IMR-90 (cell line): ENCODE results near the gene CBX3. TPM values are rescaled to one million over a fixed set of nuclear protein-coding genes. Genes with fewer than 3 reads are reported as not detected.

Source experiments
- ATAC-seq: fragments of 200-7000 bp; cut with Tn5 transposase; 2 replicates; pipeline ENCODE4 v1.9.1; 2020; ENCODE audit warnings: low read depth, mild to moderate bottlenecking, moderate library complexity
- BruUV-seq: library from RNA; stranded (reverse); fragments of 400-500 nt; replicated peaks from 2 replicates; lab custom pipeline; 2021; lab: Mats Ljungman, UMichigan
- CTCF ChIA-PET: fragments of 300-600 bp; formaldehyde crosslinking; extraction: SDS; loops from one replicate; lab custom pipeline; 2021; ENCODE audit warnings: antibody characterized with exemption; lab: Yijun Ruan, JAX
- POLR2A ChIA-PET: fragments of 300-600 bp; sonication (Branson Sonifier 250); formaldehyde crosslinking; loops from one replicate; lab custom pipeline; 2022; ENCODE audit warnings: antibody characterized with exemption; ENCODE audit not compliant: unreplicated experiment; lab: Charles Lee
- DNase-seq: peaks from one replicate; pipeline ENCODE4 v3.0.0; 2013
- H2AFZ ChIP-seq: replicated peaks from 2 replicates; pipeline ENCODE3; 2013; ENCODE audit warnings: low read length, mild to moderate bottlenecking; ENCODE audit not compliant: poor library complexity
- H2AK5ac ChIP-seq: 2 replicates; pipeline ENCODE4 v1.6.1; 2013; ENCODE audit warnings: low read depth, low read length, inconsistent platforms
- H2AK9ac ChIP-seq: replicated peaks from 2 replicates; pipeline ENCODE3; 2013; ENCODE audit warnings: mild to moderate bottlenecking, low read depth, low read length, moderate library complexity; ENCODE audit not compliant: poor library complexity
- H2BK120ac ChIP-seq: 2 replicates; pipeline ENCODE4 v1.6.1; 2013; ENCODE audit warnings: low read depth, low read length, inconsistent platforms
- H2BK15ac ChIP-seq: 3 replicates; pipeline ENCODE4 v1.6.1; 2013; ENCODE audit warnings: low read depth, low read length, inconsistent platforms
- H2BK20ac ChIP-seq: 2 replicates; pipeline ENCODE4 v1.6.1; 2013; ENCODE audit warnings: low read depth, mild to moderate bottlenecking, inconsistent platforms, low read length, moderate library complexity
- H2BK5ac ChIP-seq: 2 replicates; pipeline ENCODE4 v1.6.1; 2013; ENCODE audit warnings: mild to moderate bottlenecking, low read depth, low read length, inconsistent platforms; ENCODE audit not compliant: poor library complexity, severe bottlenecking
- H3K14ac ChIP-seq: replicated peaks from 2 replicates; pipeline ENCODE4 v1.6.1; 2013; ENCODE audit warnings: low read depth, low read length, inconsistent platforms
- H3K18ac ChIP-seq: 2 replicates; pipeline ENCODE4 v1.6.1; 2013; ENCODE audit warnings: low read depth, low read length, control low read depth
- H3K23ac ChIP-seq: 2 replicates; pipeline ENCODE4 v1.6.1; 2013; ENCODE audit warnings: low read depth, low read length, inconsistent platforms
- H3K27ac ChIP-seq: 2 replicates; pipeline ENCODE4 v1.5.1; 2013; ENCODE audit warnings: mild to moderate bottlenecking, control low read depth, low read length; ENCODE audit not compliant: insufficient read depth
- H3K27me3 ChIP-seq: 2 replicates; pipeline ENCODE4 v1.6.1; 2013; ENCODE audit warnings: low read length; ENCODE audit not compliant: control insufficient read depth, insufficient read depth
- H3K36me3 ChIP-seq: 2 replicates; pipeline ENCODE4 v1.6.1; 2013; ENCODE audit warnings: low read length, mixed read lengths; ENCODE audit not compliant: control insufficient read depth, insufficient read depth
- H3K4ac ChIP-seq: 2 replicates; pipeline ENCODE4 v1.6.1; 2013; ENCODE audit warnings: low read depth, low read length, inconsistent platforms
- H3K4me1 ChIP-seq: 2 replicates; pipeline ENCODE4 v1.6.1; 2013; ENCODE audit warnings: low read length, mixed read lengths; ENCODE audit not compliant: control insufficient read depth, insufficient read depth
- H3K4me2 ChIP-seq: 2 replicates; pipeline ENCODE4 v1.6.1; 2013; ENCODE audit warnings: low read depth, mild to moderate bottlenecking, control low read depth, low read length, moderate library complexity
- H3K4me3 ChIP-seq: 2 replicates; pipeline ENCODE4 v1.5.1; 2013; ENCODE audit warnings: low read depth, mild to moderate bottlenecking, control low read depth, low read length, moderate library complexity; ENCODE audit not compliant: insufficient read depth
- H3K56ac ChIP-seq: 2 replicates; pipeline ENCODE4 v1.6.1; 2013; ENCODE audit warnings: low read length, inconsistent platforms; ENCODE audit not compliant: insufficient read depth; ENCODE audit errors: extremely low read depth
- H3K79me1 ChIP-seq, 2 experiments: 2 replicates each; pipeline ENCODE4 v1.6.1; 2013; ENCODE audit warnings: low read length in 2 of 2, inconsistent platforms in 1 of 2, low read depth in 1 of 2
- H3K9ac ChIP-seq: 2 replicates; pipeline ENCODE4 v1.6.1; 2013; ENCODE audit warnings: low read depth, low read length, control low read depth
- H3K9me1 ChIP-seq: 2 replicates; pipeline ENCODE4 v1.6.1; 2013; ENCODE audit warnings: low read length, inconsistent platforms; ENCODE audit not compliant: insufficient read depth
- H3K9me3 ChIP-seq: 2 replicates; pipeline ENCODE4 v1.6.1; 2013; ENCODE audit warnings: low read length; ENCODE audit not compliant: control insufficient read depth, insufficient read depth
- H4K20me1 ChIP-seq: 2 replicates; pipeline ENCODE4 v1.6.1; 2013; ENCODE audit warnings: low read length, inconsistent platforms; ENCODE audit not compliant: insufficient read depth
- H4K5ac ChIP-seq: 2 replicates; pipeline ENCODE4 v1.6.1; 2013; ENCODE audit warnings: mild to moderate bottlenecking, low read depth, low read length, control low read depth
- H4K8ac ChIP-seq, 2 experiments: 2 replicates each; pipeline ENCODE4 v1.6.1; 2013; ENCODE audit warnings: low read depth in 2 of 2, low read length in 2 of 2, control low read depth in 1 of 2, inconsistent platforms in 1 of 2
- H4K91ac ChIP-seq: 2 replicates; pipeline ENCODE4 v1.6.1; 2013; ENCODE audit warnings: low read depth, low read length, inconsistent platforms; ENCODE audit not compliant: insufficient read depth
- MAZ ChIP-seq: IDR thresholded peaks from 2 replicates; pipeline ENCODE4 v1.6.1; 2012; ENCODE audit warnings: low read depth, mild to moderate bottlenecking, low read length, improper control_type of control experiment, moderate library complexity, borderline replicate concordance
- POLR2A ChIP-seq: IDR thresholded peaks from 2 replicates; pipeline ENCODE4 v1.6.1; 2012; ENCODE audit warnings: mild to moderate bottlenecking, low read depth, low read length
- WGBS, 2 experiments: methylation state at CpG; one replicate each; pipeline versions ENCODE4 v1.1.5 to v1.1.7; 2013; ENCODE audit warnings: missing lambda C conversion rate in 2 of 2; ENCODE audit not compliant: insufficient read length in 1 of 2; ENCODE audit errors: extremely low coverage in 2 of 2; 5-methylcytosine and 5-hydroxymethylcytosine counted together
- dilution Hi-C: fragments of 300-500 bp; cut with HindIII; formaldehyde crosslinking; loops from one replicate; pipeline ENCODE4 v1.14.3; 2018; ENCODE audit warnings: low sequenced_read_pairs; ENCODE audit not compliant: unreplicated experiment
- in situ Hi-C: fragments of 300-500 bp; cut with MboI; formaldehyde crosslinking; loops from 3 replicates; pipeline ENCODE4 v1.14.3; 2019; ENCODE audit warnings: low sequenced_read_pairs, inconsistent platforms, mixed read lengths
- intact Hi-C: fragments of 100-400 bp; cut with micrococcal nuclease; formaldehyde crosslinking; loops from 2 replicates; pipeline ENCODE4 v1.10.0; 2022
- polyA plus RNA-seq, 3 experiments: library from polyadenylated mRNA; depleted of rRNA; stranded (reverse); fragments of >200 nt; gene quantifications; 2 replicates each; pipeline ENCODE4 v1.2.3, GENCODE V29; 2012; ENCODE audit warnings: low replicate concordance in 1 of 3
- total RNA-seq: library from RNA; depleted of rRNA; stranded (reverse); fragments of >200 nt; gene quantifications from 2 replicates; pipeline ENCODE4 v1.2.3, GENCODE V29; 2012

The CBX3 gene
- total and polyA plus RNA-seq, 2 of the 4 experiments (the other 2 are of a cell fraction), result 38.2 to 76.5 TPM

DNA sequence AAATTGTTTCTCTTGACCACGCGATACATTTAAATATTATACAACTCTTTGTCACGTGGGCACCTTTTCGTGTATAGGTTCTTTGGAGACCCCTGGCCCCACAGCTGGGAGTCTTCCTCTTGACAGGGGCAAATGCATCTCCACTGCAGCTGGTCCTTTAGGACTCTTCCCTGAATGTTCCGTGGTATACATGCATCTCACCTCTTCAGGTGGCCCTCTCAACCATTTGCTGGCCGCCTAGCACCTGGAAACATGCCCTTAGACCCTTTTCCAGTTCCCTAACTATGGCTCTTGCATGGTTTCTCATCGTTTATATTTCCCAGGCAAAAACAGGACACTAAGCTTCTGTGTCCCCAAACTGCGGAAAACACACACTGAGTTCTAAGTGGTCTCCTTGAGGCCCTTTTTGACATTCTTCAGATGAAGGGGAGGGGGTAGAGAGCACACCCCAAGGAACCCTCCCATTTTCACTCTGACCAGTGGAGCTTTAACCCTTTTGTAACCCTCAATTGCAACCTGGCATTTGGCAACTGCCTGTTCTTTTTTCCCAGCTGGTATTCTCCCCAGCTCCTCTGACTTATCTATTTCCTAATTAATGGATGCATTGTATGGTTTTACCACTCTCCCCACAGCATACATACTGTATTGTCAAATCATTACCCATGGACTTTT lies 21.6 kb upstream of the CBX3 start:
- H3K79me1 ChIP-seq, result no peaks in the 10 kb centered on the region
- no TSS peak for BruUV-seq
- H2AK5ac ChIP-seq, result no peak overlapping the region
- WGBS, 2 experiments, result no CpG with 5 or more reads among the region's 8 CpGs
- in situ Hi-C loops, result no loop called here
- H3K9ac ChIP-seq, result no peak overlapping the region
- H3K27ac ChIP-seq, result no peak overlapping the region
- CTCF ChIA-PET, result interaction anchor here (0.6 kb wide), 1 partner anchor 1226 kb away, joined by 3 read pairs; no protein-coding TSS in a partner anchor
- peaks cover 15% of the 10 kb centered on the region for H4K20me1 ChIP-seq
- dilution Hi-C loops, result no loop called here
- H3K18ac ChIP-seq, result no peak overlapping the region
- H3K4me2 ChIP-seq, result no peak overlapping the region
- no peak overlapping the region for H2AK9ac ChIP-seq
- no peak overlapping the region for H4K8ac ChIP-seq
- DNase-seq (no peak), ATAC-seq (0 out of 2 replicates have a peak, but pooled peaks have one; percentile 5)
- no peak overlapping the region for H3K56ac ChIP-seq
- no peak overlapping the region for H2BK5ac ChIP-seq
- no peak overlapping the region for H3K23ac ChIP-seq
- no peaks in the 10 kb centered on the region for H3K4me1 ChIP-seq
- no peak overlapping the region for H2AFZ ChIP-seq
- H3K14ac ChIP-seq, result no peak overlapping the region
- no peaks in the 10 kb centered on the region for H3K9me3 ChIP-seq
- no peak overlapping the region for H4K91ac ChIP-seq
- POLR2A ChIA-PET, result interaction anchor here (1.1 kb wide), 1 partner anchor 9 kb away, joined by 4 read pairs; no protein-coding TSS in a partner anchor
- no peak overlapping the region for H4K5ac ChIP-seq
- H3K4me3 ChIP-seq, result no peak overlapping the region
- H3K9me1 ChIP-seq, result no peaks in the 10 kb centered on the region; the same call in 1 of the 2 replicates
- H2BK20ac ChIP-seq, result no peak overlapping the region
- no peaks in the 10 kb centered on the region for H3K27me3 ChIP-seq
- no peaks in the 10 kb centered on the region for H3K36me3 ChIP-seq
- no peak overlapping the region for H2BK15ac ChIP-seq
- no peak overlapping the region for H2BK120ac ChIP-seq
- intact Hi-C loops, result loop anchor here (5.0 kb wide), 1 partner anchor 88 kb away; no protein-coding TSS in a partner anchor
- TF ChIP-seq POLR2A (peak; percentile 41; the same call in 1 of the 2 replicates), MAZ (no peak)
- no peak overlapping the region for H3K4ac ChIP-seq
